Glomerular visceral epithelial cell (primary cell): ENCODE results near the gene CYP2J2.
"Not testable (repeated sequence)": the region's sequence is repeated elsewhere in the genome, so short reads cannot be mapped to it uniquely, and the experiment has no call there.

Experiments used
- DNase-seq: peaks from one replicate; pipeline ENCODE4 v3.0.0-alpha.2; 2016; ENCODE audit errors: extremely low spot score

The CYP2J2 gene, protein sequence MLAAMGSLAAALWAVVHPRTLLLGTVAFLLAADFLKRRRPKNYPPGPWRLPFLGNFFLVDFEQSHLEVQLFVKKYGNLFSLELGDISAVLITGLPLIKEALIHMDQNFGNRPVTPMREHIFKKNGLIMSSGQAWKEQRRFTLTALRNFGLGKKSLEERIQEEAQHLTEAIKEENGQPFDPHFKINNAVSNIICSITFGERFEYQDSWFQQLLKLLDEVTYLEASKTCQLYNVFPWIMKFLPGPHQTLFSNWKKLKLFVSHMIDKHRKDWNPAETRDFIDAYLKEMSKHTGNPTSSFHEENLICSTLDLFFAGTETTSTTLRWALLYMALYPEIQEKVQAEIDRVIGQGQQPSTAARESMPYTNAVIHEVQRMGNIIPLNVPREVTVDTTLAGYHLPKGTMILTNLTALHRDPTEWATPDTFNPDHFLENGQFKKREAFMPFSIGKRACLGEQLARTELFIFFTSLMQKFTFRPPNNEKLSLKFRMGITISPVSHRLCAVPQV

DNA sequence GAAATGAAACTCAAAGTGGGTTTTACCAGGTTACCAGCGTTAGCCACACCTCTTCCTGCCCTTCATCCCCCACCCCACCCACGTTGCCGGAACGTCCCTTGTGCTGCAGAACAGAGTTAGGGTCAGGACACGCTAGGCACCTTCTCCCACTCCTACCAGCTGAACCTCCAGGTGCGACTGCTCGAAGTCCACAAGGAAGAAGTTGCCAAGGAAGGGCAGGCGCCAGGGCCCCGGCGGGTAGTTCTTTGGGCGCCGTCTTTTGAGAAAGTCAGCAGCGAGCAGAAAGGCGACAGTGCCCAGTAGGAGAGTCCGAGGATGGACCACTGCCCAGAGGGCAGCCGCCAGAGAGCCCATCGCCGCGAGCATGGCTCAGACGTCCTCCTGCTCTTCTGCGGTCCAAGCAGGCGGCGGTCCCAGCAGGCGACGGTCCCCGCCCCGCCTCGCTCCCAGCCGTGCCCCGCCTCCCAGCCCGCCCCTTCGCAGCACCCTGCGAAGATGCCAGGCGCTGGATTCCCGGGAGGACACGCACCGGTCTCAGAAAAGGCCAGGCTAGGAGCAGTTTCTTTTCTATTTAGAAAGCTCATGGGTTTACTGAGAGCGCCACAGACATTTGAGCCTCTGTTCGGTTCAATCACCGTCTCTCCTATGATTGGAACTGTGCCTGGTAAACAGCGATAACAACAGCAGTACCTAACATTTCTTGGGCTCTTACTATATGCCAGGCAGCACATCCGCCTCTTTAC, at the start of gene CYP2J2:
Gene CYP2J2, minus strand, starts transcription at position 393 of the 743 bp plus-strand sequence. Its CDS starts 27 bp downstream, at position 366.
- peak; percentile 57 for DNase-seq

DNA sequence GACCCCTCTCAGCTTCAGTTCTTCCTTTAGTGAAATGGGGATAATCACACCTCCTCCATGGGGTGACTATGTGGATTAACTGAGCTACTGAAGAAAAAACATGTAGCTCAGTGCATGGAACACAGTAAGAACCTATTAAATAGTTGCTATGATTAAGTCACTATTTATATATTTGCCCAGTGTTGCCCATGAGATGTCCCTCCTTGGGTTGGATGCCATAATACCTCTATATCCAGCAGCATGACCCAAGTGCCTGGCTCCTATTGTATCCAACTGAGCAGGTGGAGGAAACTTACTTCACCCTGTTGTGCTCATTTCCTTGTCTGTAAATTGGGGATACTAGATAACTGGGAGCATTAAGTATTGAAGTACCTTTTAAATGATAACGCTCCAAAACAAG, 47.1 kb upstream of the CYP2J2 start:
- no peak for DNase-seq

DNA sequence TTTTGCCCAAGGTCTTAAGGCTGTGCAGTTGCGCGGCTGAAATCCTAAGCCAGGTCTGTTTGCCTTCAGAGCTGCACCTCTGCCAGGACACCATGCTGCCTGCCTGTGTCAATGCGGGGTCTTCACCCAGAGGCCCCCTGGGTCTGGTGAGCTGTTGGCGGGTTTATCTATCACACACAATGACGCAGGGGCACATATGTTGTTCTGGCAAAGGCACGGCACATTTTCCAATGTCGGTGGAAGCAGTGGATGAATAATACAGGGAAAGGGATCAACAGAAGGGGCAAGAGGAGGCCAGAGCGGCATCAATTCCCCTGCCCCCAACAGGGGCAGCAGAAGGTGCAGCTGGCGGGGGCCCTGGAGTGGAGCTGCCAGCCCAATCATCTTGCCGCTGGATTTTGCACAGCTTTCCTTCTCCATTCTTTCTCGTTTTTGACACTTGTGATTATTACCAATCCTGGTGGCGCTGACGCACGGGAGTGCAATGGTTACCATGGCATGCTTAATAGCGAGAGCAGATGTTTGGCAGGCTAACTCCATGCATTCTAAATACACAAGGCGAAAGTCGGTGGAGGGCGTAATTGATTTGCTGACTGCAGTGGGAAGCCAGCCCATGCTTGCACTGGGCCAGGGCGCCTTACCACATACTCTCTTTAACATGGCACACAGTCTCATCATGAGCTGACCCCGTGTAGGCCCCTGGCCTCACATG, 45.8 kb upstream of the CYP2J2 start:
- no peak for DNase-seq

DNA sequence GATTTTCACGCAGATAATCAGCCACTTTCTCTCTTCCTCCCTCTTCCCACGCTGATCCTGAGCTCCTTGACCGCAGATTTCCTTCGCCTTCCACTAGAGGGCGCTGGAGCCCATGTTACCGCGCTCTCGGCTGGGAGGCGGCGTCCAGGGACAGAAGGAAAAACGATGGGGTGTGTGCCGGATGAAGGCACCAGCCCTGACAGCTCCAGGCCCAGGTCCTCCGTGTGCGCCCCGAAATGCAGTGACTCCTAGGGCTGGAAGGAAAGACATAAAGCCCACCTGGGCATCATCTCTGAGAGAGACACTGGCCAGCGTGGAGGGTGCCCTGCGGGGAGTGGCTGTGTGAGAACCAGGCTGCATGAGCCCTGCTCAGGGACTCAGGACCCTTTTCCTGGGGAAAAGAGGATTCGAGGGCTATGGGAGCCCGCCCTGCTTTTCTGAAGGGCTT, 44.9 kb upstream of the CYP2J2 start:
- peak; percentile 68 for DNase-seq

DNA sequence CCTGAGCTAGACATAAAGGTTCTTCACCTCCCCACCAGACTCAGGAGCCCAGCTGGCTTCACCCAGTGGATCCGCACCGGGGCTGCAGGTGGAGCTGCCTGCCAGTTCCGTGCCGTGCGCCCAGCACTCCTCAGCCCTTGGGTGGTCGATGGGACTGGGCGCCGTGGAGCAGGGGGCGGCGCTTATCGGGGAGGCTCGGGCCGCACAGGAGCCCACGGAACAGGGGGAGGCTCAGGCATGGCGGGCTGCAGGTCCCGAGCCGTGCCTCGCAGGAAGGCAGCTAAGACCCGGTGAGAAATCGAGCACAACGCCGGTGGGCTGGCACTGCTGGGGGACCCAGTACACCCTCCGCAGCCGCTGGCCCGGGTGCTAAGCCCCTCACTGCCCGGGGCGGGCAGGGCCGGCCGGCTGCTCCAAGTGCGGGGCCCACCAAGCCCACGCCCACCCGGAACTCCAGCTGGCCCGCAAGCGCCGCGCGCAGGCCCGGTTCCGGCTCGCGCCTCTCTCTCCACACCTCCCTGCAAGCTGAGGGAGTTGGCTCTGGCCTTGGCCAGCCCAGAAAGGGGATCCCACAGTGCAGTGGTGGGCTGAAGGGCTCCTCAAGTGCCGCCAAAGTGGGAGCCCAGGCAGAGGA, 43.1 kb upstream of the CYP2J2 start:
- not testable (repeated sequence) for DNase-seq

DNA sequence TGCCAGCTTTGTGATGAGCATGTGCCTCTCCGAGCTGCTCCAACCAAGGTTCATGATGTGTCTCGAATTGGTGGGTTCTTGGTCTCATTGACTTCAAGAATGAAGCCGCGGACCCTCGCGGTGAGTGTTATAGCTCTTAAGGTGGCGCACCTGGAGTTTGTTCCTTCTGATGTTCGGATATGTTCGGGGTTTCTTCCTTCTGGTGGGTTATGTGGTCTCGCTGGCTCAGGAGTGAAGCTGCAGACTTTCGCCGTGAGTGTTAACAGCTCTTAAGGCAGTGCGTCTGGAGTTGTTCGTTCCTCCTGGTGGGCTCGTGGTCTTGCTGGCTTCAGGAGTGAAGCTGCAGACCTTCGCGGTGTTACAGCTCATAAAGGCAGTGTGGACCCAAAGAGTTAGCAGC, 42.2 kb upstream of the CYP2J2 start:
- DNase-seq, result not testable (repeated sequence)

DNA sequence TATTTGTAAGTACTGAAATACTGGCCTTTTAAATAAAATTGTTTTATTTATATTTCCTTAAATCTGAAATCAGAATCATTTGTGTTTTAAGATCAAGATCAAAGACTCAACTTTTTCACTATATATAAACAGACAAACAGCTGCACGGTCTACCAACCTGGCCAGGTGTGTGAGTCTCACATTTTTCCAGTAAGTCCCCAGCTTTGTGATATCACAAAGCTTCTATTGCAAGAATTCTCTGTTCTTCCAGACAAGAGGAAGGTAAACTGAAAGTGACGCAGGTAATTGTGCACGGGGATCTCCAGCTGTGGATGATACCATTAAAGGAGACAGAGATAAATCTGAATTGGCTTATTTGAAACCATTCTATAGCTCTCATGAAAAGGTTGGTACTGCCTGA, 41.2 kb upstream of the CYP2J2 start:
- no peak for DNase-seq

DNA sequence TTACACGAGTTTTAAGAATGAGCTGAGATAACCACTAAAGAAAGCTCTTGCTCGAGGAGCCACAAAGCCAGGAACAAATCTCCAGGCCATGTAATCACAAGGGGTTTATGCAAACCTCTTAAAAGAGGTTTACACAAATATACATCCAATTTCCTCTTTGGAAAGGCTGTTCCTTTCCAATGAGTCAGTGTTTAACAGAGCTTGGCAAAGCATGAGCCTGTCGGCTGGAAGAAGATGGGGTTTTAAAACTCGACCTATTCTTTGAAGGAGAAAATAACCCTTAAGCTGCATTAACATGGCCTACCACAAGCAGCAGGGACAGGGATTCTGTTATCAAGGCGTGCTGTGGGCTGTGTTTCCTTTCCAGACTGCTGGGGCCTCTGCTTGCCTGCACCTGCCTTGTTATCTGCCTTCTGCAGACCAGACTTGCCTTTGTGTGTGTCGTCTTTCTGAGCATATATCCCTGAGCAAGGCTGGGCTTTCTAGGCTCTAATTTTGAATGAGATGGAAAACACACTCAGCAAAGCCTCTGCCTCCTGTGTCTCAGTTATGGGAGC, 40.6 kb upstream of the CYP2J2 start:
- DNase-seq, result peak; percentile 4

DNA sequence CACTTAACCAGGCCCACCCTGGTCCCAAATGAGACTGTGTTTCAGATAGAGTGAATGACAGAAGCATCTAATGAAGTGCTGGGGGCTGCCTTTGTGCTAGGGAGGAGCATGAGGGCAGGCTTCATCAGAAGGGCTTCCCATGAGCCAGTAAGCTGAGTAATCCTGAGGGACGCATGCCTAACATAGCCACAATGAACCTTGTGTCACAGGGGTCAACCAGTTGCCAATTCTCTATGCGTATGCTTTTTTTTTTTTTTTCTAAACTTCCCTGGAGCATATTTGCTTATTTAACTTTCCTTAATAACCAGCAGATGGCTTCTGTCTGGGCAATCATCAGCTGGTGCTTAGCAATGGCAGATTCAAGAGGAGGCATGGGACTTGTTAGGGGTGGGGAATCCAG, 25.5 kb upstream of the CYP2J2 start:
- no peak for DNase-seq

DNA sequence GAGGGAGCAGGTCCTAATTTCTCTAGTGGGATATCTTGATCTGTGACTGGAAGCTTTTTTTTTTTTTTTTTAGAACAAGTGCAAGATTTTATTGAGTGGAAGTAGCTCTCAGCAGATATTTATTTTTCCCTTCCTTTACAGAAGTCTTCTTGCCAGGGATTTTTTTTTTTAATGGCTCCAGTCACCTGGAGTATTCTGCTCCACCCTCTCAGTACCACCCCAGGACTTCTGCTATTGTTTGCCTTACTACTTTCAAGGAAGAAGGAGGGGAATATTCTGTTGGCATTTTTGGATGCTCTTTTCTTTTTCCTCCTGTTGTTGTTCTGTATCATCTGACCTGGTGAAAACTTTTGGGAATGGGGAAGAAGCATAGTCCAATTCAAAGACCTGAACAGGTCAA, 23.1 kb upstream of the CYP2J2 start:
- no peak for DNase-seq

DNA sequence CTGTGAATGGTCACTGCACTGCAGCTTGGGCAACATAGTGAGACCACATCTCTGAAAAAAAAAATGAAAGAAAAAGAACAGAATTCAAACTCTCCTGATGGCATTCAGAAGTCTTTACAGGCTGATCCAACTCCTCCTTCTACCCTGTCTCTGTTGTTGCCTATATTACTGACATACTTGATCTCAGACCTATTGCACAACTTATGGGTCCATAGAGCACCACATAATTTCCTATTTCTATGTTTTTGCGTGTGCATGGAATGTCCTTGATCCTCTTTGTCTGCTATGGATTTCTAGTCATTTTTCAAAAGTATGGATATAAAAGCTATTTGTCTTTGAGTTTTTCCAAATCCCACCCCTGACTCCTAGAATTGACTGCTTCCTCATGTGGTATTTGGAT, 22.4 kb upstream of the CYP2J2 start:
- DNase-seq, result no peak

DNA sequence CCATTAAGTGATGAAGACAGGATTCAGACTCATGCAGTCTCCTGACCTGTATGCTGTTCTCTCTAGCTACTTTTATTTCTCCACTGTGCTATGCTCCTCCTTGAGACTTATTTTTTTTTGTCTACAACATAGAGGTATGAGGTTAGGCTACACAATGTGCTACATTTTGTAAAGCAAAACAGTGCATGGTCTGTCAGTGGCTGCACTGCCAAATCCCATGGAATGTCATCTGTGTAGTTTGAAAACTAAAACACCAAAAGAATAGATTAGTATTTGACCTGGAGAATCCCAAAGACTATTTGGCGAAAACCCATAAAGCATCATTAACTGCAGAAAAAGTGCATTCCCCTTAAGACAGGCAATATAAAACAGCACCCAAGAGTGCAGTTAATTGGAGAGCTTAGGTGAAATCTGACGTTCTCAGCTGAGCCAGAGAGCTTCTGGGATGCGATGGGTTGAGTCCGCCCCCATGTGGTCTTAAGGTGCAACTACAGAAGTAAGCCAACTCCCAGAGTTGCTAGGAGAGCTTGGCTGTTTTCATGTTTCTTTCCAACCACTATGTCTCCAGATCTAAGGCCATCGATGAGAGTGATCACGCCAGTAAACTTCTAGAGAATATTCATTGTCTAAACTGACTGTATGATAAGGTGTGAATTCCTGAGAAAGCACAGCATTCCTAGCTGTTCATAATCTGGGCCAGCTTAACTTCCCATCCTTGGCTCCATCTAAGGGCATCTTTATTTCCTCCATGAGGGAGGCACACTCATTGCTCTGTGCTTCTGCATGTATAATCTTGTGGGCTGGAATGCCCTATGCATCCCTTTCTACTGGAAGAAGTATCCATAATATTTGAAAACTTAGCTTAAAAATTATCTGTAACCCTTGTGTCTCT, 20.7 kb upstream of the CYP2J2 start:
- peak; percentile 63 for DNase-seq

DNA sequence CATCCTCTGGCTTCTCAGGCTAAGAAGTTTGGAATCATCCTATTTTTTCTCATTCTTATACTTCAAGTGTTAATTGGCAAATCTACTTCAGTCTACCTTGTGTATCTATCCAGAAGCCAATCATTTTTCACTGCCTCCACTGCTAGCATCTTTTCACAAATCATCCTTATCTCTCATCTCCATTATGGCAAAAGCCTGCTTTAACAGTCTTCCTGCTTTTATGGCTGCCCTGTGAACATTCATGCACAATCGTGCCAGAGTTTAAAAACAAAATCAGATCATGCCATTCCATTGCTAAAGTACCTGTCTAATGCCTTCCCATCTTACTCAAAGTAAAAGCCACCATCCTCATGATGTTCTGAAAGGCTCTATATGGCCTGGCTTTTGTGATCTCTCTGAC, 19.2 kb upstream of the CYP2J2 start:
- no peak for DNase-seq

DNA sequence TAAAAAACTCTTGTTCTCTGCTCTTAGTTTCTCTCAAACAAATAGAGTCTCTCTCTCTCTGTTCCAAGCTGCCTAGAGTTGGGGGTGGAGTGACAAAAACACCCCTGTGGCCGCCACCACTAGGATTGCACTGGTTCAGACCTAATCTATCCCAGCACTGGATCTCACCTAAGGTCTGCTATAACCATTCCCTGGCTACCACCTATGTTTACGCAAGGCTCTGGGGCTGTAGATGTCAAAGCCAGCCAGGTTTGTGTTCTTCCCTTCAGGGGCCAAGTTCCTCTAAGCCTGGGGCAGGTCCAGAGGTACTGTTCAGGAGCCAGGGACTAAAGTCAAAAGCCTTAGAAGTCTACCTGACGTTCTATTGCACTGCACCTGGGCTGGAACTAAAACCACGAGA, 12.8 kb upstream of the CYP2J2 start:
- DNase-seq, result no peak

DNA sequence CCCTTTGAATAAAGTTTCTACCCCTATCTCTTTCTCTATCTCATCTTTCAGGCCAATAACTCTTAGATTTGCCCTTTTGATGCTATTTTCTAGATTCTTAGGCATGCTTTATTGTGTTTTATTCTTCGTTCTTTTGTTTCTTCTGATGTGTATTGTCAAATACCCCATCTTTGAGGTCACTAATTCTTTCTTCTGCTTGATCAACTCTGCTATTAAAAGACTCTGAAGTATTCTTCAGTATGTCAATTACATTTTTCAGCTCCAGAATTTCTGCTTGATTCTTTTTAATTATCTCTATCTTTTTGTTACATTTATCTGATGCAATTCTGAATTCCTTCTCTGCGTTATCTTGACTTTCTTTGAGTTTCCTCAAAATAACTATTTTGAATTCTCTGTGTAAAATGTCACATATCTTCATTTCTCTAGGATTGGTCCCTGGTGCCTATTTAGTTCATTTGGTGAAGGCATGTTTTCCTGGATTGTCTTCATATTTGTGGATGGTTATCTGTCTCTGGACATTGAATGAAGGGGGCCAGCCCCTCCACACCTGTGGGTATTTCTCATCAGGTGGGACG, 11.2 kb upstream of the CYP2J2 start:
- no peak for DNase-seq

DNA sequence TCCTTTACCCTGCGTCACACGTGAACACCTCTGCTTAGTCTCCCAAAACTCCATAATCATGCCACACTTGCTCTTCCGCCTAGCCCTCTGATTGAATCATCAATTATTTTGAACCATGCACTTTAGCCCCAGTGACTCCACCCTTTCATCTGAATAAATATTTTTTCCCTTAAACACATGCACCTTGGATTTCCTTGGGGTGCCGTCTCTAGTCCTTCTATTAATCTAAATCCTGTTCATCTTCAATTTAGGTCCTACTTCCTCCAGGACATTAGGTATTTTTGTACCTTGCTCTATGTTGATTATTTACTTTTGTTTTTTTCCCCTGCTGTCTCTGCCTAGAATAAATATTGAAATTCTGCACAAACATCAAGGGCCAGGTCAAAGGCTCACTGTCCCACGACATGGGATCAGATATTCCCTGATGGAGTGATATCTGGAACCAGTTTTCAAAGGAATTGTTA, 9.8 kb upstream of the CYP2J2 start:
- DNase-seq, result no peak

DNA sequence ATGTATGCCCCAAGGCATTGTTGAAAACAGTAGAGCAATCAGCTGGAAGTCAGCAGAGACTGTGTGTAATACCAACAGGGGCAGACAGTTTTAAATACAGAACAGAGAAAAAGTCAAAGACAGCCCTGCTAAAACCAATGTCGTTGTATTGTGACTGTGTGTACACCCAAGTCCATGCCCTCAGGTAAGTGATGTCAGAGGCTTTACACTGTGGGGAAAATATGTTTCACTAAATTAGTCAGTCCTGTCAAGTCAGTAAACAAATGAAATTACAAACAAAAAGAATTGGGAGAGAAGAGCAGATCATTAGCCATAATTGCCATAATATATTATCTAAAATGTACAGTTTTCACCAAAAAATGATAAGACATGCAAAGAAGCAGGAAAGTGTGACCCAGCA, 2.4 kb upstream of the CYP2J2 start:
- DNase-seq, result no peak

DNA sequence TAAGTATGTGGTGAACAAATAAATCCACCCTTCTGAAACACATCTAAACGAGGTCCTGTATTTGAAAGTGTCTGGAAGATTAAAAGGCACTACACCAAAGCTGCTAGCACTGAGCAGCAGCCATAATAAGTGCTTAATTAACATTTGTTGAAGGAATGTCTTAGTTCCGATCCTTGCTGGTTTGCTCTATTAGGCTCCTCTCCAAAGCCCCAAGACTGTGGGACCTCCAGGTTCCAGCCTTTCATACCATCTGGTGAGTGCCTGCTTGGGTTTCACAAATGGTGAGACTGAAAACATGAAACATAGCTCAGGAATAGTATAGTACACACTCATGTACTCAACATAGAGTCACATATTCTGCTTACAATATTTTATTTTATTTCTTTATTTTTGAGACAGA, 640 bp upstream of the CYP2J2 start:
- DNase-seq, result no peak

DNA sequence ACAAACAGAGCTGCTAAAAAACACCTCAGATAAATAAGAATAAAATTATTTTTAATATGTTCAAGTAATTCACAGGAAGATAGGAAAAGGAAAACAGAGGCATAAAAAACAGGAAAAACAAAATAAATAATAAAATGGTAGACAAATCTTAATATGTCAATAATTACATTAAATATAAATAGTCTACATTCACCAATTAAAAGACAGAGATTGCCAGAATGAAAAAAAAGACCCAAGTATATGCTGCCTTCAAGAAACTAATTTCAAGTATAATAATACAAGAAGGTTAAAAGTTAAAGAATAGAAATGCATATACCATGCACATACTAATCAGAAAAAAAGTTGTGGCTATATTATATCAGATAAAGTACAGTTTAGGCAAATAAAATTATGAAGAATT, 1.9 kb downstream of the CYP2J2 start:
- no peak for DNase-seq
